DND-41 (cell line): ENCODE measurements around the gene LUZP4.

ENCODE experiments used
- ATAC-seq: fragments of 200-7000 bp; cut with Tn5 transposase; 3 replicates; pipeline ENCODE4 v1.9.1; 2021; ENCODE audit warnings: low read depth; ENCODE audit not compliant: insufficient read depth
- DNase-seq: peaks from one replicate; pipeline ENCODE4 v3.0.0-alpha.2; 2020
- H2AFZ ChIP-seq: 2 replicates; pipeline ENCODE4 v1.6.0; 2012; ENCODE audit warnings: low read depth, low read length
- H3K27ac ChIP-seq: 2 replicates; pipeline ENCODE4 v1.5.1; 2012; ENCODE audit warnings: low read length, inconsistent platforms
- H3K27me3 ChIP-seq: fragments of 200-600 bp; sonication (generic); 2 replicates; pipeline ENCODE4 v1.6.0; 2012; ENCODE audit warnings: low read length, mild to moderate bottlenecking, inconsistent platforms; ENCODE audit not compliant: insufficient read depth, poor library complexity
- H3K36me3 ChIP-seq: 2 replicates; pipeline ENCODE4 v1.5.1; 2012; ENCODE audit warnings: low read length, inconsistent platforms; ENCODE audit not compliant: insufficient read depth
- H3K4me1 ChIP-seq: 2 replicates; pipeline ENCODE4 v1.5.1; 2012; ENCODE audit warnings: mild to moderate bottlenecking, low read length; ENCODE audit not compliant: insufficient read depth
- H3K4me2 ChIP-seq: 2 replicates; pipeline ENCODE4 v1.6.0; 2012; ENCODE audit warnings: mild to moderate bottlenecking, moderate library complexity, low read length, inconsistent platforms; ENCODE audit not compliant: insufficient read depth
- H3K4me3 ChIP-seq, 2 experiments: fragments of 200-600 bp in 1 of 2; shearing (Covaris generic) in 1 of 2; 2 replicates each; pipeline ENCODE4 v1.5.1; 2012 to 2016; ENCODE audit warnings: inconsistent platforms in 2 of 2, low read length in 2 of 2, mild to moderate bottlenecking in 2 of 2, low read depth in 1 of 2, moderate library complexity in 1 of 2
- H3K79me2 ChIP-seq: 2 replicates; pipeline ENCODE4 v1.6.0; 2012; ENCODE audit warnings: low read length, inconsistent platforms; ENCODE audit not compliant: insufficient read depth
- H3K9ac ChIP-seq: 2 replicates; pipeline ENCODE4 v1.6.0; 2012; ENCODE audit warnings: low read depth, mild to moderate bottlenecking, inconsistent platforms, low read length, moderate library complexity
- H3K9me3 ChIP-seq: 2 replicates; pipeline ENCODE4 v1.5.1; 2012; ENCODE audit warnings: low read length, moderate library complexity, mild to moderate bottlenecking, inconsistent platforms; ENCODE audit not compliant: insufficient read depth, severe bottlenecking
- H4K20me1 ChIP-seq: 2 replicates; pipeline ENCODE4 v1.6.0; 2012; ENCODE audit warnings: low read length; ENCODE audit not compliant: insufficient read depth
- CTCF ChIP-seq: IDR thresholded peaks from 2 replicates; pipeline ENCODE4 v1.5.1; 2012; ENCODE audit warnings: borderline replicate concordance, low read length, moderate library complexity, mild to moderate bottlenecking; ENCODE audit not compliant: poor library complexity, severe bottlenecking; ENCODE audit errors: extremely low read depth
- EZH2 ChIP-seq: IDR thresholded peaks from 3 replicates; pipeline ENCODE4 v1.6.1; 2012; ENCODE audit warnings: borderline replicate concordance, low read depth, mild to moderate bottlenecking, moderate library complexity, low read length, inconsistent platforms; ENCODE audit not compliant: severe bottlenecking

LUZP4 gene

GRCh38 chrX:115264009-115264408 lies 25.5 kb upstream of the LUZP4 start:
- Histone ChIP-seq H3K27me3 (no peaks in the 10 kb centered on the region), H3K4me1 (no peaks in the 10 kb centered on the region), H3K4me2 (no peak overlapping the region), H3K9me3 (no peaks in the 10 kb centered on the region), H2AFZ (no peak overlapping the region), H4K20me1 (no peaks in the 10 kb centered on the region), H3K36me3 (no peaks in the 10 kb centered on the region), H3K27ac (no peak overlapping the region), H3K4me3 (no peak overlapping the region), H3K9ac (no peak overlapping the region), H3K79me2 (no peaks in the 10 kb centered on the region)
- ATAC-seq (no peak), DNase-seq (no peak)
- TF ChIP-seq EZH2 (no peak), CTCF (no peak)

GRCh38 chrX:115266300-115266699 lies 23.2 kb upstream of the LUZP4 start:
- H3K27me3 ChIP-seq: no peaks in the 10 kb centered on the region
- H3K4me3 ChIP-seq: no peak overlapping the region
- H3K4me2 ChIP-seq: no peak overlapping the region
- no peaks in the 10 kb centered on the region for H3K79me2 ChIP-seq
- no peak for DNase-seq
- H3K36me3 ChIP-seq: no peaks in the 10 kb centered on the region
- H3K9ac ChIP-seq: no peak overlapping the region
- no peak overlapping the region for H2AFZ ChIP-seq
- TF ChIP-seq EZH2 (no peak), CTCF (no peak)
- H4K20me1 ChIP-seq: no peaks in the 10 kb centered on the region
- no peaks in the 10 kb centered on the region for H3K4me1 ChIP-seq
- H3K9me3 ChIP-seq: no peaks in the 10 kb centered on the region
- H3K27ac ChIP-seq: no peak overlapping the region
- no peak for ATAC-seq

GRCh38 chrX:115268421-115268820 lies 21.1 kb upstream of the LUZP4 start:
- Histone ChIP-seq H3K9ac (no peak overlapping the region), H3K9me3 (no peaks in the 10 kb centered on the region), H4K20me1 (no peaks in the 10 kb centered on the region), H3K4me3 (no peak overlapping the region), H3K36me3 (no peaks in the 10 kb centered on the region), H3K27me3 (no peaks in the 10 kb centered on the region), H3K27ac (no peak overlapping the region), H2AFZ (no peak overlapping the region), H3K4me2 (no peak overlapping the region), H3K4me1 (no peaks in the 10 kb centered on the region), H3K79me2 (no peaks in the 10 kb centered on the region)
- no peak for TF ChIP-seq CTCF
- TF ChIP-seq EZH2: no peak
- ATAC-seq (no peak), DNase-seq (no peak)

- no peak for TF ChIP-seq EZH2
- Histone ChIP-seq H3K9me3 (no peaks in the 10 kb centered on the region), H3K9ac (no peak overlapping the region), H3K27me3 (no peaks in the 10 kb centered on the region), H3K27ac (no peak overlapping the region), H3K36me3 (no peaks in the 10 kb centered on the region), H3K4me2 (no peak overlapping the region), H3K79me2 (no peaks in the 10 kb centered on the region), H4K20me1 (no peaks in the 10 kb centered on the region), H2AFZ (no peak overlapping the region), H3K4me3 (no peak overlapping the region), H3K4me1 (no peaks in the 10 kb centered on the region)
- DNase-seq: no peak
- no peak for ATAC-seq
These were observed 20.3 kb upstream of the LUZP4 start for GRCh38 chrX:115269051-115269683.
